HG03354 (cell line): ENCODE data around the gene ZSCAN25.
"Not testable (repeated sequence)": the region's sequence is repeated elsewhere in the genome, so short reads cannot be mapped to it uniquely, and the experiment has no call there.

Experiments
- ATAC-seq: cut with Tn5 transposase; IDR thresholded peaks from one replicate; pipeline ENCODE4 v1.9.1; 2021; ENCODE audit warnings: mild to moderate bottlenecking; ENCODE audit not compliant: unreplicated experiment, poor library complexity, severe bottlenecking

Gene ZSCAN25

GRCh38 chr7:99642027-99642426 is 25.3 kb downstream of the ZSCAN25 start:
- no peak for ATAC-seq

GRCh38 chr7:99643464-99643863 is 26.7 kb downstream of the ZSCAN25 start:
- no peak for ATAC-seq

- ATAC-seq: no peak
Measured at GRCh38 chr7:99644431-99644830, 27.7 kb downstream of the ZSCAN25 start.

GRCh38 chr7:99645590-99645989 is 28.8 kb downstream of the ZSCAN25 start:
- no peak for ATAC-seq

GRCh38 chr7:99648843-99649242 is 32.1 kb downstream of the ZSCAN25 start:
- no peak for ATAC-seq

GRCh38 chr7:99651290-99651689 is 34.5 kb downstream of the ZSCAN25 start:
- ATAC-seq: no peak

- no peak for ATAC-seq
Measured at GRCh38 chr7:99652671-99653070, 35.9 kb downstream of the ZSCAN25 start.

GRCh38 chr7:99653269-99653668 is 36.5 kb downstream of the ZSCAN25 start:
- ATAC-seq: not testable (repeated sequence)

- no peak for ATAC-seq
Measured at GRCh38 chr7:99653754-99654153, 37.0 kb downstream of the ZSCAN25 start.

- ATAC-seq: not testable (repeated sequence)
Measured at GRCh38 chr7:99654626-99655025, 37.9 kb downstream of the ZSCAN25 start.

- ATAC-seq: not testable (repeated sequence)
Measured at GRCh38 chr7:99657879-99658278, 41.1 kb downstream of the ZSCAN25 start.

- no peak for ATAC-seq
Measured at GRCh38 chr7:99665312-99666012, 48.7 kb downstream of the ZSCAN25 start.

GRCh38 chr7:99666013-99666395 is 49.3 kb downstream of the ZSCAN25 start:
- ATAC-seq: no peak

- no peak for ATAC-seq
Measured at GRCh38 chr7:99667179-99667578, 50.4 kb downstream of the ZSCAN25 start.

GRCh38 chr7:99668541-99668940 is 51.8 kb downstream of the ZSCAN25 start:
- ATAC-seq: no peak

- ATAC-seq: no peak
Measured at GRCh38 chr7:99669782-99670181, 53.0 kb downstream of the ZSCAN25 start.

GRCh38 chr7:99672573-99672972 is 55.8 kb downstream of the ZSCAN25 start:
- ATAC-seq: no peak

- ATAC-seq: no peak
Measured at GRCh38 chr7:99674995-99675742, 58.4 kb downstream of the ZSCAN25 start.

GRCh38 chr7:99677013-99677647 is 60.4 kb downstream of the ZSCAN25 start:
- no peak for ATAC-seq

- ATAC-seq: no peak
Measured at GRCh38 chr7:99677648-99678045, 60.9 kb downstream of the ZSCAN25 start.

- ATAC-seq: no peak
Measured at GRCh38 chr7:99679032-99679399, 62.3 kb downstream of the ZSCAN25 start.
